H1 (cell line): Measurements from ENCODE around the gene MYO1D. TPM values are rescaled to one million over a fixed set of nuclear protein-coding genes. Genes with fewer than 3 reads are reported as not detected.
A peak's percentile ranks its signal among the peaks of the same experiment; 100 is the strongest.

Experiments used
- CTCF ChIA-PET: fragments of 300-600 bp; sonication (Branson Sonifier 250); formaldehyde crosslinking; loops from one replicate; lab custom pipeline; 2021; ENCODE audit not compliant: partially characterized antibody; lab: Charles Lee
- POLR2A ChIA-PET: fragments of 300-600 bp; sonication (Branson Sonifier 250); formaldehyde crosslinking; loops from one replicate; lab custom pipeline; 2021; ENCODE audit warnings: inconsistent platforms; ENCODE audit not compliant: partially characterized antibody; lab: Charles Lee
- DNase-seq, 2 experiments: peaks; one replicate each; pipeline versions ENCODE4 v3.0.0 to v3.0.0-alpha.2; 2010 to 2022; ENCODE audit warnings: low spot score in 2 of 2, low read depth in 1 of 2, mixed read lengths in 1 of 2
- FAIRE-seq: peaks from 2 replicates; lab custom pipeline; 2011; peaks lifted over from hg19 to GRCh38; lab: Jason Lieb, UNC
- H2AFZ ChIP-seq: 2 replicates; pipeline ENCODE4 v1.8.1; 2012; ENCODE audit warnings: low read length, inconsistent platforms
- H2AK5ac ChIP-seq: 2 replicates; pipeline ENCODE4 v1.6.1; 2013; ENCODE audit warnings: low read depth, low read length
- H2BK120ac ChIP-seq: replicated peaks from 2 replicates; pipeline ENCODE3; 2013; ENCODE audit warnings: low read depth, low read length, inconsistent platforms
- H2BK12ac ChIP-seq: 2 replicates; pipeline ENCODE4 v1.6.1; 2013; ENCODE audit warnings: low read depth, low read length
- H2BK15ac ChIP-seq: 2 replicates; pipeline ENCODE4 v1.6.1; 2013; ENCODE audit warnings: low read length
- H2BK20ac ChIP-seq: 2 replicates; pipeline ENCODE4 v1.6.1; 2013; ENCODE audit warnings: low read length
- H2BK5ac ChIP-seq: 2 replicates; pipeline ENCODE4 v1.6.1; 2013; ENCODE audit warnings: low read depth, low read length
- H3K14ac ChIP-seq: 2 replicates; pipeline ENCODE4 v1.6.1; 2013; ENCODE audit warnings: inconsistent platforms; ENCODE audit not compliant: insufficient read length
- H3K18ac ChIP-seq: 2 replicates; pipeline ENCODE4 v1.6.1; 2013; ENCODE audit warnings: low read length; ENCODE audit errors: extremely low read depth
- H3K23ac ChIP-seq: 2 replicates; pipeline ENCODE4 v1.6.1; 2013; ENCODE audit warnings: inconsistent platforms; ENCODE audit not compliant: insufficient read length
- H3K23me2 ChIP-seq: 2 replicates; pipeline ENCODE4 v1.6.1; 2013; ENCODE audit warnings: low read depth, low read length
- H3K27ac ChIP-seq: 2 replicates; pipeline ENCODE4 v1.6.1; 2011; ENCODE audit warnings: low read depth, low read length, inconsistent platforms
- H3K27me3 ChIP-seq, 4 experiments: replicated peaks in 1 of 4; 1 replicate in 1 of 4; 2 replicates in 3 of 4; pipeline versions ENCODE4 v1.6.1 to v1.8.1; 2011 to 2013; ENCODE audit warnings: low read length in 3 of 4, mild to moderate bottlenecking in 3 of 4, inconsistent platforms in 2 of 4, mixed read lengths in 2 of 4, moderate library complexity in 1 of 4; ENCODE audit not compliant: control insufficient read depth in 3 of 4, insufficient read depth in 3 of 4; ENCODE audit errors: extremely low read depth in 1 of 4
- H3K36me3 ChIP-seq, 4 experiments: 2 replicates each; pipeline versions ENCODE4 v1.6.1 to v1.8.1; 2011 to 2013; ENCODE audit warnings: mild to moderate bottlenecking in 4 of 4, low read length in 3 of 4, moderate library complexity in 2 of 4, control low read depth in 1 of 4, inconsistent platforms in 1 of 4; ENCODE audit not compliant: insufficient read depth in 4 of 4, control insufficient read depth in 2 of 4
- H3K4ac ChIP-seq: replicated peaks from 2 replicates; pipeline ENCODE3; 2013; ENCODE audit warnings: low read length, low read depth, mixed read lengths, inconsistent platforms; ENCODE audit not compliant: insufficient read length
- H3K4me1 ChIP-seq, 4 experiments: replicated peaks in 1 of 4; 1 replicate in 1 of 4; 2 replicates in 3 of 4; pipeline versions ENCODE4 v1.6.1 to v1.8.1; 2011 to 2013; ENCODE audit warnings: low read length in 3 of 4, inconsistent platforms in 2 of 4, mixed read lengths in 1 of 4; ENCODE audit not compliant: insufficient read depth in 4 of 4, control insufficient read depth in 3 of 4
- H3K4me2 ChIP-seq, 2 experiments: 2 replicates each; pipeline versions ENCODE4 v1.6.1 to v1.8.1; 2011 to 2013; ENCODE audit warnings: low read depth in 2 of 2, low read length in 2 of 2, control low read depth in 1 of 2, inconsistent platforms in 1 of 2, mild to moderate bottlenecking in 1 of 2; ENCODE audit not compliant: insufficient read depth in 1 of 2
- H3K4me3 ChIP-seq, 4 experiments: fragments of 200-600, 300-600 bp in 1 of 4; sonication (generic), shearing (Covaris generic), sonication (Bioruptor Twin) in 1 of 4; 2 replicates each; pipeline versions ENCODE4 v1.5.1 to v1.8.1; 2011 to 2016; ENCODE audit warnings: low read length in 4 of 4, low read depth in 3 of 4, control low read depth in 2 of 4, inconsistent platforms in 2 of 4, mild to moderate bottlenecking in 2 of 4, mixed read lengths in 1 of 4, moderate library complexity in 1 of 4; ENCODE audit not compliant: insufficient read depth in 2 of 4; ENCODE audit errors: extremely low read depth in 1 of 4
- H3K56ac ChIP-seq: replicated peaks from 2 replicates; pipeline ENCODE3; 2013; ENCODE audit warnings: low read depth, mild to moderate bottlenecking, mixed read lengths, low read length, inconsistent platforms; ENCODE audit not compliant: insufficient read length
- H3K79me1 ChIP-seq: 2 replicates; pipeline ENCODE4 v1.6.1; 2013; ENCODE audit warnings: low read depth, low read length, control low read depth
- H3K79me2 ChIP-seq, 2 experiments: 2 replicates each; pipeline versions ENCODE4 v1.6.1 to v1.8.1; 2012 to 2013; ENCODE audit warnings: low read length in 2 of 2, mild to moderate bottlenecking in 2 of 2, inconsistent platforms in 1 of 2; ENCODE audit not compliant: insufficient read depth in 2 of 2, control insufficient read depth in 1 of 2
- H3K9ac ChIP-seq, 4 experiments: replicated peaks in 1 of 4; 1 replicate in 1 of 4; 2 replicates in 3 of 4; pipeline versions ENCODE4 v1.6.1 to v1.8.1; 2011 to 2013; ENCODE audit warnings: low read depth in 3 of 4, low read length in 3 of 4, control low read depth in 2 of 4, mild to moderate bottlenecking in 2 of 4, moderate library complexity in 2 of 4, inconsistent platforms in 1 of 4; ENCODE audit errors: extremely low read depth in 1 of 4
- H3K9me3 ChIP-seq, 2 experiments: 2 replicates each; pipeline versions ENCODE4 v1.6.1 to v1.8.1; 2012 to 2013; ENCODE audit warnings: mild to moderate bottlenecking in 2 of 2, moderate library complexity in 2 of 2, control low read depth in 1 of 2, inconsistent platforms in 1 of 2, low read depth in 1 of 2, low read length in 1 of 2, mixed read lengths in 1 of 2; ENCODE audit not compliant: insufficient read depth in 2 of 2
- H4K20me1 ChIP-seq, 2 experiments: replicated peaks in 1 of 2; 2 replicates each; pipeline versions ENCODE3 to v1.8.1; 2011 to 2013; ENCODE audit warnings: inconsistent platforms in 2 of 2, low read length in 2 of 2, mild to moderate bottlenecking in 1 of 2; ENCODE audit not compliant: insufficient read depth in 2 of 2, control insufficient read depth in 1 of 2
- H4K5ac ChIP-seq: 2 replicates; pipeline ENCODE4 v1.6.1; 2013; ENCODE audit warnings: low read length, low read depth, mixed read lengths, inconsistent platforms; ENCODE audit not compliant: insufficient read length
- H4K8ac ChIP-seq: 2 replicates; pipeline ENCODE4 v1.8.0; 2013; ENCODE audit warnings: mild to moderate bottlenecking, moderate library complexity, low read length, inconsistent platforms; ENCODE audit not compliant: insufficient read depth; ENCODE audit errors: extremely low read depth
- H4K91ac ChIP-seq: replicated peaks from 2 replicates; pipeline ENCODE3; 2013; ENCODE audit warnings: low read length, mixed read lengths, inconsistent platforms; ENCODE audit not compliant: insufficient read length
- ASH2L ChIP-seq: fragments of 200-600, 300-600 bp; sonication (generic); IDR thresholded peaks from one replicate; pipeline ENCODE4 v1.7.1; 2017; ENCODE audit warnings: low read length
- BACH1 ChIP-seq: IDR thresholded peaks from 2 replicates; pipeline ENCODE4 v1.6.1; 2012; ENCODE audit warnings: low read length, improper control_type of control experiment
- JUND ChIP-seq: IDR thresholded peaks from 2 replicates; pipeline ENCODE4 v1.6.1; 2011; ENCODE audit warnings: mild to moderate bottlenecking, improper control_type of control experiment, low read length
- RAD21 ChIP-seq, 2 experiments: IDR thresholded peaks in 1 of 2; conservative IDR thresholded peaks in 1 of 2; 2 replicates each; pipeline ENCODE4 v1.6.1; 2011; ENCODE audit warnings: low read depth in 2 of 2, low read length in 2 of 2, improper control_type of control experiment in 1 of 2, inconsistent platforms in 1 of 2, mild to moderate bottlenecking in 1 of 2, moderate library complexity in 1 of 2
- TAF1 ChIP-seq: IDR thresholded peaks from 2 replicates; pipeline ENCODE4 v1.6.1; 2011; ENCODE audit warnings: mild to moderate bottlenecking, low read depth, low read length
- WGBS, 2 experiments: shearing (Covaris generic) in 1 of 2; methylation state at CpG; one replicate each; pipeline versions ENCODE4 v1.1.6 to v1.1.7; 2013 to 2015; ENCODE audit warnings: low lambda C conversion rate in 2 of 2, mixed read lengths in 2 of 2, inconsistent platforms in 1 of 2, low coverage in 1 of 2, missing lambda C conversion rate in 1 of 2; ENCODE audit not compliant: insufficient replicate concordance in 2 of 2, insufficient coverage in 1 of 2, insufficient read length in 1 of 2; ENCODE audit errors: extremely low coverage in 1 of 2, missing lambda C conversion rate in 1 of 2; 5-methylcytosine and 5-hydroxymethylcytosine counted together
- polyA plus RNA-seq, 7 experiments: library from polyadenylated mRNA; depleted of rRNA in 3 of 7; stranded (reverse) in 5 of 7; unstranded in 2 of 7; fragments of >200 nt in 5 of 7; fragments of 200-250 nt in 2 of 7; gene quantifications; 1 replicate in 5 of 7; 2 replicates in 1 of 7; 4 replicates in 1 of 7; pipeline versions ENCODE4 v1.2.1 to v1.2.3, GENCODE V29; 2011 to 2013; ENCODE audit warnings: missing spikeins in 2 of 7, mixed read lengths in 2 of 7
- total RNA-seq: library from RNA; stranded (reverse); fragmentation: NEBNext Ultra II Directional; extraction: Animal tissue kit (Norgen Biotek cat#: 25700); gene quantifications from 2 replicates; pipeline ENCODE4 v1.2.1, GENCODE V29; 2021
- TF ChIP-seq, protein P1 (sequence below), 3 experiments: IDR thresholded peaks; 1 replicate in 2 of 3; 2 replicates in 1 of 3; pipeline versions ENCODE4 v1.5.1 to v1.6.1; 2011; ENCODE audit warnings: low read length in 3 of 3, mild to moderate bottlenecking in 3 of 3, inconsistent platforms in 2 of 3, low read depth in 1 of 3, moderate library complexity in 1 of 3; ENCODE audit not compliant: insufficient read depth in 1 of 3; ENCODE audit errors: control extremely low read depth in 1 of 3
- TF ChIP-seq, protein P2 (sequence below): IDR thresholded peaks from 2 replicates; pipeline ENCODE4 v1.6.1; 2012; ENCODE audit warnings: inconsistent platforms

The MYO1D gene
- total and polyA plus RNA-seq, 2 of the 8 experiments (the other 6 are each of a cell fraction or from before 2014, with no cell fraction given) = 6.5 to 25.4 TPM

DNA sequence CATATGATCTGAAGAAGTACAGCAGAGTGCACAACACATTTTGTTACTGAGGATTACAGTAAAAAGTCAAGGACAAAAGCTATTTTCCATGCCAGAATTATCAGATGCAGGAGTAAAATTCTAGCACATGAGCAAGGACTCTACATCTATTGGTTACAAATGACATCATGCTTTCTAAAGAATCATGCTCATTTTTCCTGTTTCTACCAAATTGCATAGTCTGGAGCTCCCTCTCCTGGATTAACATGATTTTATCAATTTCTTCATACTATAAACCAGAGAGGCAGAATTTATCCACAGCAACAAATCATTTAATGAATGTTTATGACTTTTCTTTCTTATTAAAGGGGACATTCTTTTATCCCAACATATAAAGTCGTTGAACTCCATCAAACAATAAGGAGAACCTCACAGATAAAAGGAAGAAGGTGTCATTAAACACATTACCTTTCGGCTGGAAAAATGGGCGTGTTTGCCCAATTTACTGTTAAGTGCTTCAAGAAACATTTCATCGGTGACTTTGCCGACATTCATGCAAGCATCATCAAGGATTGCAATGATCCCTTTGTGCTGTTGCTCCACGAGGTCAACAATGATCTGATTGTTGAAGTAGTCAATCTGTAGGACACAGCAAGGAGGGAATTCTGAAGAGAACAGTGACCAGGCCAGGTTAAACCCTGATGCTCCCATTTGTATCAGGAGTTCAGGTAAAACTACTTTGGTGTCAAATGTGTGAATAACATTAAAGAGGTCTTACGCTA lies 121.7 kb downstream of the MYO1D start:
- Histone ChIP-seq H3K27ac (no peak overlapping the region), H3K9ac (no peak overlapping the region), H4K91ac (no peak overlapping the region), H2BK5ac (no peak overlapping the region), H2BK12ac (no peak overlapping the region), H2AK5ac (no peak overlapping the region), H3K4ac (no peak overlapping the region), H4K20me1 (no peaks in the 10 kb centered on the region), H2BK120ac (no peak overlapping the region), H3K14ac (no peak overlapping the region), H3K4me2 (no peak overlapping the region), H3K56ac (no peak overlapping the region), H2AFZ (no peak overlapping the region), H4K5ac (no peak overlapping the region), H2BK20ac (no peak overlapping the region), H3K4me3 (no peak overlapping the region), H3K4me1 (no peaks in the 10 kb centered on the region), H4K8ac (no peak overlapping the region), H3K36me3 (no peaks in the 10 kb centered on the region; a peak in 1 of 8 replicates), H3K23ac (no peak overlapping the region), H3K23me2 (no peaks in the 10 kb centered on the region), H3K79me1 (no peaks in the 10 kb centered on the region), H3K27me3 (no peaks in the 10 kb centered on the region), H3K79me2 (no peaks in the 10 kb centered on the region), H2BK15ac (no peak overlapping the region), H3K18ac (no peak overlapping the region), H3K9me3 (no peaks in the 10 kb centered on the region; a peak in 2 of 4 replicates)
- WGBS, 2 experiments = 88% methylated on average over 7 of the region's 7 CpGs; no CpG with 5 or more reads in 1 of the 2 experiments
- CTCF ChIA-PET = interaction anchor here (0.6 to 2.1 kb wide), 10 partner anchors 11 to 391 kb away, joined by 3 to 10 read pairs (median 3); partner anchors contain the start of gene PSMD11
- FAIRE-seq = peak; percentile 36
- no peak for DNase-seq
- POLR2A ChIA-PET = no interaction called here
- TF ChIP-seq, protein P1, sequence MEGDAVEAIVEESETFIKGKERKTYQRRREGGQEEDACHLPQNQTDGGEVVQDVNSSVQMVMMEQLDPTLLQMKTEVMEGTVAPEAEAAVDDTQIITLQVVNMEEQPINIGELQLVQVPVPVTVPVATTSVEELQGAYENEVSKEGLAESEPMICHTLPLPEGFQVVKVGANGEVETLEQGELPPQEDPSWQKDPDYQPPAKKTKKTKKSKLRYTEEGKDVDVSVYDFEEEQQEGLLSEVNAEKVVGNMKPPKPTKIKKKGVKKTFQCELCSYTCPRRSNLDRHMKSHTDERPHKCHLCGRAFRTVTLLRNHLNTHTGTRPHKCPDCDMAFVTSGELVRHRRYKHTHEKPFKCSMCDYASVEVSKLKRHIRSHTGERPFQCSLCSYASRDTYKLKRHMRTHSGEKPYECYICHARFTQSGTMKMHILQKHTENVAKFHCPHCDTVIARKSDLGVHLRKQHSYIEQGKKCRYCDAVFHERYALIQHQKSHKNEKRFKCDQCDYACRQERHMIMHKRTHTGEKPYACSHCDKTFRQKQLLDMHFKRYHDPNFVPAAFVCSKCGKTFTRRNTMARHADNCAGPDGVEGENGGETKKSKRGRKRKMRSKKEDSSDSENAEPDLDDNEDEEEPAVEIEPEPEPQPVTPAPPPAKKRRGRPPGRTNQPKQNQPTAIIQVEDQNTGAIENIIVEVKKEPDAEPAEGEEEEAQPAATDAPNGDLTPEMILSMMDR (IDR thresholded peaks at IDR 0.05; ENCODE audit: control extremely low read depth in 1 of 3, insufficient read depth in 1 of 3, low read depth in 1 of 3, low read length in 3 of 3) = peak in 2 of 3 experiments; percentile 27 to 28; a peak in 2 of 4 replicates
- TF ChIP-seq JUND (0 out of 2 replicates have a peak, but pooled peaks have one; percentile 26), TAF1 (no peak), RAD21 (IDR thresholded peaks at IDR 0.05 in 1 of 2, conservative IDR thresholded peaks at IDR 0.05 in 1 of 2; ENCODE audit: low read depth in 2 of 2, low read length in 2 of 2) (peak; percentile 66 to 72), ASH2L (no peak), BACH1 (no peak)
- TF ChIP-seq, protein P2, sequence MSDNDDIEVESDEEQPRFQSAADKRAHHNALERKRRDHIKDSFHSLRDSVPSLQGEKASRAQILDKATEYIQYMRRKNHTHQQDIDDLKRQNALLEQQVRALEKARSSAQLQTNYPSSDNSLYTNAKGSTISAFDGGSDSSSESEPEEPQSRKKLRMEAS = no peak
